IMR-90 (cell line): ENCODE results near the gene PLBD2. TPM values are rescaled to one million over a fixed set of nuclear protein-coding genes. Genes with fewer than 3 reads are reported as not detected.

Experiments used
- ATAC-seq: fragments of 200-7000 bp; cut with Tn5 transposase; 2 replicates; pipeline ENCODE4 v1.9.1; 2020; ENCODE audit warnings: low read depth, mild to moderate bottlenecking, moderate library complexity
- BruUV-seq: library from RNA; stranded (reverse); fragments of 400-500 nt; replicated peaks from 2 replicates; lab custom pipeline; 2021; lab: Mats Ljungman, UMichigan
- CTCF ChIA-PET: fragments of 300-600 bp; formaldehyde crosslinking; extraction: SDS; loops from one replicate; lab custom pipeline; 2021; ENCODE audit warnings: antibody characterized with exemption; lab: Yijun Ruan, JAX
- POLR2A ChIA-PET: fragments of 300-600 bp; sonication (Branson Sonifier 250); formaldehyde crosslinking; loops from one replicate; lab custom pipeline; 2022; ENCODE audit warnings: antibody characterized with exemption; ENCODE audit not compliant: unreplicated experiment; lab: Charles Lee
- DNase-seq: peaks from one replicate; pipeline ENCODE4 v3.0.0; 2013
- H2AFZ ChIP-seq: replicated peaks from 2 replicates; pipeline ENCODE3; 2013; ENCODE audit warnings: low read length, mild to moderate bottlenecking; ENCODE audit not compliant: poor library complexity
- H2AK5ac ChIP-seq: 2 replicates; pipeline ENCODE4 v1.6.1; 2013; ENCODE audit warnings: low read depth, low read length, inconsistent platforms
- H2AK9ac ChIP-seq: replicated peaks from 2 replicates; pipeline ENCODE3; 2013; ENCODE audit warnings: mild to moderate bottlenecking, low read depth, low read length, moderate library complexity; ENCODE audit not compliant: poor library complexity
- H2BK120ac ChIP-seq: 2 replicates; pipeline ENCODE4 v1.6.1; 2013; ENCODE audit warnings: low read depth, low read length, inconsistent platforms
- H2BK15ac ChIP-seq: 3 replicates; pipeline ENCODE4 v1.6.1; 2013; ENCODE audit warnings: low read depth, low read length, inconsistent platforms
- H2BK20ac ChIP-seq: 2 replicates; pipeline ENCODE4 v1.6.1; 2013; ENCODE audit warnings: low read depth, mild to moderate bottlenecking, inconsistent platforms, low read length, moderate library complexity
- H2BK5ac ChIP-seq: 2 replicates; pipeline ENCODE4 v1.6.1; 2013; ENCODE audit warnings: mild to moderate bottlenecking, low read depth, low read length, inconsistent platforms; ENCODE audit not compliant: poor library complexity, severe bottlenecking
- H3K14ac ChIP-seq: replicated peaks from 2 replicates; pipeline ENCODE4 v1.6.1; 2013; ENCODE audit warnings: low read depth, low read length, inconsistent platforms
- H3K18ac ChIP-seq: 2 replicates; pipeline ENCODE4 v1.6.1; 2013; ENCODE audit warnings: low read depth, low read length, control low read depth
- H3K23ac ChIP-seq: 2 replicates; pipeline ENCODE4 v1.6.1; 2013; ENCODE audit warnings: low read depth, low read length, inconsistent platforms
- H3K27ac ChIP-seq: 2 replicates; pipeline ENCODE4 v1.5.1; 2013; ENCODE audit warnings: mild to moderate bottlenecking, control low read depth, low read length; ENCODE audit not compliant: insufficient read depth
- H3K27me3 ChIP-seq: 2 replicates; pipeline ENCODE4 v1.6.1; 2013; ENCODE audit warnings: low read length; ENCODE audit not compliant: control insufficient read depth, insufficient read depth
- H3K36me3 ChIP-seq: 2 replicates; pipeline ENCODE4 v1.6.1; 2013; ENCODE audit warnings: low read length, mixed read lengths; ENCODE audit not compliant: control insufficient read depth, insufficient read depth
- H3K4ac ChIP-seq: 2 replicates; pipeline ENCODE4 v1.6.1; 2013; ENCODE audit warnings: low read depth, low read length, inconsistent platforms
- H3K4me1 ChIP-seq: 2 replicates; pipeline ENCODE4 v1.6.1; 2013; ENCODE audit warnings: low read length, mixed read lengths; ENCODE audit not compliant: control insufficient read depth, insufficient read depth
- H3K4me2 ChIP-seq: 2 replicates; pipeline ENCODE4 v1.6.1; 2013; ENCODE audit warnings: low read depth, mild to moderate bottlenecking, control low read depth, low read length, moderate library complexity
- H3K4me3 ChIP-seq: 2 replicates; pipeline ENCODE4 v1.5.1; 2013; ENCODE audit warnings: low read depth, mild to moderate bottlenecking, control low read depth, low read length, moderate library complexity; ENCODE audit not compliant: insufficient read depth
- H3K56ac ChIP-seq: 2 replicates; pipeline ENCODE4 v1.6.1; 2013; ENCODE audit warnings: low read length, inconsistent platforms; ENCODE audit not compliant: insufficient read depth; ENCODE audit errors: extremely low read depth
- H3K79me1 ChIP-seq, 2 experiments: 2 replicates each; pipeline ENCODE4 v1.6.1; 2013; ENCODE audit warnings: low read length in 2 of 2, inconsistent platforms in 1 of 2, low read depth in 1 of 2
- H3K9ac ChIP-seq: 2 replicates; pipeline ENCODE4 v1.6.1; 2013; ENCODE audit warnings: low read depth, low read length, control low read depth
- H3K9me1 ChIP-seq: 2 replicates; pipeline ENCODE4 v1.6.1; 2013; ENCODE audit warnings: low read length, inconsistent platforms; ENCODE audit not compliant: insufficient read depth
- H3K9me3 ChIP-seq: 2 replicates; pipeline ENCODE4 v1.6.1; 2013; ENCODE audit warnings: low read length; ENCODE audit not compliant: control insufficient read depth, insufficient read depth
- H4K20me1 ChIP-seq: 2 replicates; pipeline ENCODE4 v1.6.1; 2013; ENCODE audit warnings: low read length, inconsistent platforms; ENCODE audit not compliant: insufficient read depth
- H4K5ac ChIP-seq: 2 replicates; pipeline ENCODE4 v1.6.1; 2013; ENCODE audit warnings: mild to moderate bottlenecking, low read depth, low read length, control low read depth
- H4K8ac ChIP-seq, 2 experiments: 2 replicates each; pipeline ENCODE4 v1.6.1; 2013; ENCODE audit warnings: low read depth in 2 of 2, low read length in 2 of 2, control low read depth in 1 of 2, inconsistent platforms in 1 of 2
- H4K91ac ChIP-seq: 2 replicates; pipeline ENCODE4 v1.6.1; 2013; ENCODE audit warnings: low read depth, low read length, inconsistent platforms; ENCODE audit not compliant: insufficient read depth
- BHLHE40 ChIP-seq: fragments of 150-350 bp; IDR thresholded peaks from 2 replicates; pipeline ENCODE4 v1.6.1; 2016; ENCODE audit warnings: mild to moderate bottlenecking, low read depth, low read length
- CEBPB ChIP-seq: IDR thresholded peaks from 2 replicates; pipeline ENCODE4 v1.6.1; 2012; ENCODE audit warnings: low read depth, low read length, improper control_type of control experiment
- CHD1 ChIP-seq: IDR thresholded peaks from 2 replicates; pipeline ENCODE4 v1.6.1; 2012; ENCODE audit warnings: low read depth, low read length, improper control_type of control experiment
- CTCF ChIP-seq: conservative IDR thresholded peaks from 2 replicates; pipeline ENCODE4 v1.5.1; 2012; ENCODE audit warnings: mild to moderate bottlenecking, low read depth, low read length, improper control_type of control experiment
- ELK1 ChIP-seq: fragments of 150-350 bp; IDR thresholded peaks from 2 replicates; pipeline ENCODE4 v1.6.1; 2016; ENCODE audit warnings: low read depth, mild to moderate bottlenecking, low read length, moderate library complexity, borderline replicate concordance
- FOS ChIP-seq: fragments of 150-350 bp; IDR thresholded peaks from 2 replicates; pipeline ENCODE4 v1.6.1; 2016; ENCODE audit warnings: low read depth, low read length
- MAFK ChIP-seq: IDR thresholded peaks from 2 replicates; pipeline ENCODE4 v1.6.1; 2012; ENCODE audit warnings: low read depth, low read length, improper control_type of control experiment
- MAZ ChIP-seq: IDR thresholded peaks from 2 replicates; pipeline ENCODE4 v1.6.1; 2012; ENCODE audit warnings: low read depth, mild to moderate bottlenecking, low read length, improper control_type of control experiment, moderate library complexity, borderline replicate concordance
- MXI1 ChIP-seq: IDR thresholded peaks from 2 replicates; pipeline ENCODE4 v1.6.1; 2012; ENCODE audit warnings: low read depth, mild to moderate bottlenecking, low read length, moderate library complexity, borderline replicate concordance
- NFE2L2 ChIP-seq: fragments of 150-350 bp; IDR thresholded peaks from 2 replicates; pipeline ENCODE4 v1.6.1; 2016; ENCODE audit warnings: low read depth, mild to moderate bottlenecking, low read length
- POLR2A ChIP-seq: IDR thresholded peaks from 2 replicates; pipeline ENCODE4 v1.6.1; 2012; ENCODE audit warnings: mild to moderate bottlenecking, low read depth, low read length
- RAD21 ChIP-seq: IDR thresholded peaks from 2 replicates; pipeline ENCODE4 v1.6.1; 2012; ENCODE audit warnings: low read length, improper control_type of control experiment
- RCOR1 ChIP-seq: IDR thresholded peaks from 2 replicates; pipeline ENCODE4 v1.6.1; 2012; ENCODE audit warnings: mild to moderate bottlenecking, low read length, improper control_type of control experiment; ENCODE audit not compliant: insufficient replicate concordance
- RFX5 ChIP-seq: IDR thresholded peaks from 2 replicates; pipeline ENCODE4 v1.8.0; 2012; ENCODE audit warnings: low read depth, mild to moderate bottlenecking, low read length, moderate library complexity
- SMC3 ChIP-seq: fragments of 150-350 bp; IDR thresholded peaks from 2 replicates; pipeline ENCODE4 v1.6.1; 2016; ENCODE audit warnings: low read depth, mild to moderate bottlenecking, antibody characterized with exemption, low read length, moderate library complexity
- USF2 ChIP-seq: fragments of 150-350 bp; IDR thresholded peaks from 2 replicates; pipeline ENCODE4 v1.6.1; 2017; ENCODE audit warnings: mild to moderate bottlenecking, antibody characterized with exemption, low read length, low read depth
- WGBS, 2 experiments: methylation state at CpG; one replicate each; pipeline versions ENCODE4 v1.1.5 to v1.1.7; 2013; ENCODE audit warnings: missing lambda C conversion rate in 2 of 2; ENCODE audit not compliant: insufficient read length in 1 of 2; ENCODE audit errors: extremely low coverage in 2 of 2; 5-methylcytosine and 5-hydroxymethylcytosine counted together
- dilution Hi-C: fragments of 300-500 bp; cut with HindIII; formaldehyde crosslinking; loops from one replicate; pipeline ENCODE4 v1.14.3; 2018; ENCODE audit warnings: low sequenced_read_pairs; ENCODE audit not compliant: unreplicated experiment
- in situ Hi-C: fragments of 300-500 bp; cut with MboI; formaldehyde crosslinking; loops from 3 replicates; pipeline ENCODE4 v1.14.3; 2019; ENCODE audit warnings: low sequenced_read_pairs, inconsistent platforms, mixed read lengths
- intact Hi-C: fragments of 100-400 bp; cut with micrococcal nuclease; formaldehyde crosslinking; loops from 2 replicates; pipeline ENCODE4 v1.10.0; 2022
- polyA plus RNA-seq, 3 experiments: library from polyadenylated mRNA; depleted of rRNA; stranded (reverse); fragments of >200 nt; gene quantifications; 2 replicates each; pipeline ENCODE4 v1.2.3, GENCODE V29; 2012; ENCODE audit warnings: low replicate concordance in 1 of 3
- total RNA-seq: library from RNA; depleted of rRNA; stranded (reverse); fragments of >200 nt; gene quantifications from 2 replicates; pipeline ENCODE4 v1.2.3, GENCODE V29; 2012

Gene PLBD2
- total and polyA plus RNA-seq, 2 of the 4 experiments (the other 2 are of a cell fraction) = 7.3 to 44.5 TPM

- H4K8ac ChIP-seq = no peak overlapping the region
- no peak overlapping the region for H3K27ac ChIP-seq
- no TSS peak for BruUV-seq
- H3K14ac ChIP-seq = no peak overlapping the region
- H4K91ac ChIP-seq = no peak overlapping the region
- H3K4me1 ChIP-seq = no peaks in the 10 kb centered on the region
- 83% methylated on average over 8 of the region's 12 CpGs; no CpG with 5 or more reads in 1 of the 2 experiments for WGBS, 2 experiments
- H3K4me3 ChIP-seq = no peak overlapping the region
- peaks cover 4% of the 10 kb centered on the region; the same call in 1 of the 2 replicates for H3K27me3 ChIP-seq
- intact Hi-C loops (no loop called here), dilution Hi-C loops (no loop called here), in situ Hi-C loops (no loop called here)
- ATAC-seq (no peak), DNase-seq (no peak)
- no peaks in the 10 kb centered on the region for H3K9me1 ChIP-seq
- no peaks in the 10 kb centered on the region; the same call in 1 of the 2 replicates for H3K9me3 ChIP-seq
- H4K20me1 ChIP-seq = no peaks in the 10 kb centered on the region
- H2BK120ac ChIP-seq = no peak overlapping the region
- no peak overlapping the region for H3K56ac ChIP-seq
- H3K23ac ChIP-seq = no peak overlapping the region
- no peak overlapping the region for H3K4ac ChIP-seq
- no peak overlapping the region for H3K9ac ChIP-seq
- peak overlapping the region; percentile 5 for H2AK9ac ChIP-seq
- no peak overlapping the region for H3K4me2 ChIP-seq
- H2BK5ac ChIP-seq = no peak overlapping the region
- H2AK5ac ChIP-seq = no peak overlapping the region
- H3K18ac ChIP-seq = no peak overlapping the region
- H4K5ac ChIP-seq = no peak overlapping the region
- no peaks in the 10 kb centered on the region for H3K79me1 ChIP-seq
- TF ChIP-seq MAFK = no peak
- no peak for TF ChIP-seq FOS
- no peak for TF ChIP-seq BHLHE40
- TF ChIP-seq POLR2A = no peak
- TF ChIP-seq RCOR1 = no peak
- TF ChIP-seq MXI1 = no peak
- TF ChIP-seq MAZ = no peak
- no peak for TF ChIP-seq CHD1
- no peak for TF ChIP-seq RFX5
- TF ChIP-seq CEBPB = no peak
- no peak for TF ChIP-seq NFE2L2
- TF ChIP-seq USF2 = no peak
- no peak for TF ChIP-seq RAD21
- no peak for TF ChIP-seq CTCF
- no peak for TF ChIP-seq ELK1
- TF ChIP-seq SMC3 = no peak
- POLR2A ChIA-PET = no interaction called here
- H3K36me3 ChIP-seq = no peaks in the 10 kb centered on the region
- CTCF ChIA-PET = no interaction called here
- peak overlapping the region; percentile 39 for H2AFZ ChIP-seq
- H2BK20ac ChIP-seq = no peak overlapping the region
- no peak overlapping the region for H2BK15ac ChIP-seq
Measured at GRCh38 chr12:113399490-113399889, 41.1 kb downstream of the PLBD2 start.
